HG03521 (cell line): Measurements from ENCODE around the gene TXNDC11.

Experiments
- ATAC-seq: cut with Tn5 transposase; IDR thresholded peaks from one replicate; pipeline ENCODE4 v1.9.1; 2021; ENCODE audit warnings: mild to moderate bottlenecking, moderate library complexity; ENCODE audit not compliant: unreplicated experiment

TXNDC11 gene

DNA sequence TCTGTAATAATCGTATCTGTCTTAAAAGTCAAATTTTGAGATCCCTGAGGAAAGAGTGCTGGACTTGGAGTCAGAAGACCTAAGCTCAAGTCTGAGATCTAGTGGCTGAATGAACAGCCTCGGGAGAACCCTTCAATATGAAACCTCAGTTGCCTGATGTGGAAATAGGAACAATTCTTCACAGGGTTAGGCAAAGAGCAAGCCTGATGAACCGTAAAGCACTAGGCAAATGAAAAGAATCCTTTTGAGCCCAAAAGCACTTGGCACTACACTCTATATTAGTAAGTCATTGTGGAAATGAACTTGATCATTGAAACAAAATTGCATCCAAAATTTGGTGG, 20.2 kb downstream of the TXNDC11 start:
- no peak for ATAC-seq

- ATAC-seq, result no peak
These were observed 20.7 kb downstream of the TXNDC11 start for GRCh38 chr16:11721781-11722467.

DNA sequence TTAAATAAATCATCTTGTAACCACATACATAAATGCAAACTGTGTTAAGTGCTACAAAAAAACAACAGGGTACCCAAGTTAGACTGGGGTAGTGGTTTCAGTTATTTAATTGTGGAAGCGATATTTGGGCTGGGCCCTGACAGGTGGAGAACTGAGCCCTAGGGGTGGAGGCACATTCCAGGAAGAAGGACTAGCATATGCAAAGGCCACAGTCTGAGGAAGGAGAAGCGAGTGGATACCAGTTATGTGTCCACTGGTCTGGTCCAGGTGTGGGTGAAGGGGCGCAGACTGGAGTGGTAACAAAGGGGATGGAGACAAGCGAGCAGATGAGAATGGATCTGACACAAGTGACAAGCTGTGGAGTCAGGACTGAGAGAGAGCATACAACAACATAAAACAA, 22.9 kb downstream of the TXNDC11 start:
- ATAC-seq, result no peak

DNA sequence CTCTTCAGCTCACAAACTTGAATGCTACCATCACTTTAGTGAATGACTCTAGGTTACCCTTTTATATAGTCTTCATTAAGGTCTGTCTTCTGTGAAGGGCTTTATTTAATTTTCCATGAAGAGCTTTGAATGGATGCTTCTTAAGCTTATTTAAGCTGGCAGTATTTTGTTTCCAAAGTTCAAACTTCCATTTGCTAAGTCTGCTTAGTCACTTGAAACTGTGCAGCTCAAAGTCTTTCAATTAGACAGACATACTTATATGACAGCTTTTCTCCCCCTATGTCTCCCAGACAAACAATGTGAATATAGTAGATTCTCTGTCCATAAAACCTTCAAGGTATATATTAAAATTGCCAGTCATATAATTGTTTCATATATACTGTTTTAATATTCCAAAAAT, 23.5 kb downstream of the TXNDC11 start:
- no peak for ATAC-seq

GRCh38 chr16:11717811-11718210, 24.8 kb downstream of the TXNDC11 start:
- no peak for ATAC-seq

- ATAC-seq, result no peak
These were observed 26.3 kb downstream of the TXNDC11 start for GRCh38 chr16:11716336-11716735.

DNA sequence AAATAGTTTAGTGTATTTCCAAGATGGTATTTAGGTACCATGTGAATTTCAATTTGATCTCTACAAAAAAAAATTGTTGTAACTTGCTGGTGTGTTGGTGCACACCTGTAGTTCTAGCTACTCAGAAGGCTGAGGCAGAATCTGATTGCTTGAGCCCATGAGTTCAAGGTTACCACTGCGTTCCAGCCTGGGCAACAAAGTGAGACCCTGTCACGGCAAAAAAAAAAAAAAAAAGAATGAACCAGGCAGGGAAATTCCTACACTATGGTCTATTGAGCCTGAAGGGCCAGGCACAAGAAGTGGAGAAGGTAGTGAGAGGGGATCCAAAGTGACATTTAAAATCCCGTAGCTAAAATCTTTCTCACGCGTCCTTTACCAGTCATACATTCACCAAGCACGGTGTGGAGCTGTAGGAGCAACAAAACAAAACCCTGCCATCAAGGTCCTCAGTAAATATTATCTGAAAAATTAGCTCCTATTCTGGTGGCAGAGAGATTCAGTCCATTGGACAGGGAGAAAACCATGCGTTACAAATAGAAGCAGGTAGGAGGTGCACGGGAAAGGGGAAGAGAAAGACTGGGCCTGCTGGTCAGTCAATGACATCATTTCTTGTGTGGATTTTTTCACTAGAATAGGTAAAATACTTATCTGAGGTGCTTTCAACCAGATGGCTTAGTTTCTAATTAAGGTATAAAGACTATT, 27.3 kb downstream of the TXNDC11 start:
- ATAC-seq, result no peak

GRCh38 chr16:11712122-11712521, 30.5 kb downstream of the TXNDC11 start:
- ATAC-seq, result no peak

GRCh38 chr16:11711662-11712061, 31.0 kb downstream of the TXNDC11 start:
- no peak for ATAC-seq

DNA sequence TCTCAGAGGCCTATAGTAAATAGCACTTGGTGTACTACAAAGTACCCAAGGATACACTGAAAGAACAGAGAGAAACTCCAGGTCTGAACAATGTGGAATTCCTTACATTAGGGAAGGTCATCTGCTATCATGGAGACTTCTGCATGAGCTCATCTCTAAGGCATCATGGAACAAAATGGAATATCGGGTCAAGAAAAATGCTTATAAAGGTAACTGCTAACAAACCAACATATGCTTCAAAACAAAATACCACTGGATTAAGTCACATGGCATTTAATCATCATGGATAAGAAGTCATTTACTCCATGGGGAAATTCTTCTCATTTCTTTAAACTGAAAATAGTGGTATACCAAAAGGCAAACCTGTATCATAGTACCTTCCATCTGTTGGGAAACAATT, 34.2 kb downstream of the TXNDC11 start:
- ATAC-seq, result no peak

GRCh38 chr16:11707679-11708197, 34.9 kb downstream of the TXNDC11 start:
- no peak for ATAC-seq

DNA sequence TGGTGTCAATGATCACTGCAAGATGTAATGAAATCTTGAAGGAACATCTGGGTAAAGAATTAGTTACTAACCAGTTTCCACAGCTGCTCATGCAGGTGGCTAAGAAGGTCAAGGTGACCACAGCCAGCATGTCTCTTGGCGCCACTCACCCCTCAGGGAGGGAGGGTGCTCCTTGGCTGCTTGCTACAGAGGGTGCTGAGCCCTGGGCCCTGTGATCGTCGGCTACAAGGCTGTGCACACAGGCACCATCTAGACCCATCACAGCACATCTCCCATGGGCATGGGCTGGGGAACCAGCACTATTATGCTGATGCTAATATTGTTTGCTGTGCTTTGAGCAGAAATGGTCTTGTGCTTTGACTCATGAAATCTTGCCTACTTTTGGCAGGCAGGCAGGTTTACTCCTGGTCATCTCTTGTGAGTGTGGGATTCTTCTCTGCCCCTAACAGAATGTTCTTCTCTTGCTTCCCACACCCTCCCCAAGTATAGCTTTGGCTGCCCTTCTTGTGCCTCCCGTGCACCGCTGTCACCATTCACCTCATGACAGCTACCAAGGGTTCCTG, 36.4 kb downstream of the TXNDC11 start:
- no peak for ATAC-seq

DNA sequence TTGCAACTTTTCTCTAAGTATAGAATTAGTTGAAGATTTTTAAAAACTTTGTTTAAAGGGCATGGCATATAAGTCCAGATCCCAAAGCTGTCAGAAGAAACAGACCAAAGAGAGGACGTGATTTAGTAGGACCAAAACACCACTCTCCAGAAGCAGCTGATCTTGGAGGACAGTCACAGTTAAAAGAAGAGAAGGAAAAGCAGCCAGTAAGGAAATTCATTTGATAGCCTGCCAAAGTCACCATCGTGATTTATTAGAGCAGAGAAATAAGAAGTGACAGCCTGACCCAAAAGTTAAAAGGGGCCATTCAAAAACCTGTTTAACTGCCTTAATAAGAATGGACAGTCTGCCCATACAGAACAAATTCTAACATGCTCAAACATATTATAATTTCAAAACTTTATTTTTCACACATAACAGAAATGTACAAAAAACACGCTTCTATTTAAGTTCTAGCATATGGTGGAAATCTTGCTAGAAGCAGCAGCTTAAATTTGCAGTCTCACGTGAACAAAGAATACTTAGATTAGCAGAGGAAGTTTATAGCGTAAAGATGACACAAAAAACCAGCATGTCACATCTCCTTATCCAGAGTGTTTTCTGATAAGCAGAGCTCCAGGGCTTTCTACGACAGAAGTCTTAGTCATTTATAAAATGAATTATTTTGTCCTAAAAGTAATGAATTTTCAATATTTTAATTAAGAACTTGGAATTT, 37.2 kb downstream of the TXNDC11 start:
- no peak for ATAC-seq

GRCh38 chr16:11700264-11701029, 42.2 kb downstream of the TXNDC11 start:
- no peak for ATAC-seq

DNA sequence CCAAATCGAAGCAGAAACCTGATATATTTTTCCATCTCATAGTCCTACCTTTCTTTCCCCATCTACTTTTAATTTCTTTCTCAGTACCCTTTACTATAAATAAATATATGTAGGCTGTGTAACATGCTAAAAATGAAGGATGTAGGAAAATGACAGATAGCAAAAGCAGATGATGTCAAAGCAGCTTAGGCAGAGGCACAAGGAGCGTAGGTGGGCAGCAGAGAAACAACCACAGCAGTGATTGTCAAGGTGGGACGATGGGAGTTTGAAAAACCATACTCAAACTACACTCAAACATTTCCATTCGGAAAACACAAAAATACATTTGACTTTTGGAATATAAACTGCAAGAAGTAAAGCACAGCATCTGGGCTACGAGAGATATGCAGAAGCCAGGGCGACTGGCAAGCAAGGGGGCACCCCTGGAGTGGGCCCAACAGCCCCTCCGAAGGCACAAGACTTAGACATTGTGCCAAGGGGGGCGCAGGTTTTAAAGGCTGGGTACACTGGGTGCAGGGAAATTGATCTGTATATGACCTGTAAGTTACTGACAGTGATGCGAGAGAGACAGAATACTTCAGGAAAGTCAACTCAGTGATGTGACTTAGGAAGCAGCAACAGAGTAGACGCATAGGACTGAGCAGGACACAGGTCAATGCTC, 43.3 kb downstream of the TXNDC11 start:
- no peak for ATAC-seq

GRCh38 chr16:11698271-11698689, 44.4 kb downstream of the TXNDC11 start:
- ATAC-seq, result no peak

GRCh38 chr16:11697319-11697718, 45.3 kb downstream of the TXNDC11 start:
- ATAC-seq, result no peak

DNA sequence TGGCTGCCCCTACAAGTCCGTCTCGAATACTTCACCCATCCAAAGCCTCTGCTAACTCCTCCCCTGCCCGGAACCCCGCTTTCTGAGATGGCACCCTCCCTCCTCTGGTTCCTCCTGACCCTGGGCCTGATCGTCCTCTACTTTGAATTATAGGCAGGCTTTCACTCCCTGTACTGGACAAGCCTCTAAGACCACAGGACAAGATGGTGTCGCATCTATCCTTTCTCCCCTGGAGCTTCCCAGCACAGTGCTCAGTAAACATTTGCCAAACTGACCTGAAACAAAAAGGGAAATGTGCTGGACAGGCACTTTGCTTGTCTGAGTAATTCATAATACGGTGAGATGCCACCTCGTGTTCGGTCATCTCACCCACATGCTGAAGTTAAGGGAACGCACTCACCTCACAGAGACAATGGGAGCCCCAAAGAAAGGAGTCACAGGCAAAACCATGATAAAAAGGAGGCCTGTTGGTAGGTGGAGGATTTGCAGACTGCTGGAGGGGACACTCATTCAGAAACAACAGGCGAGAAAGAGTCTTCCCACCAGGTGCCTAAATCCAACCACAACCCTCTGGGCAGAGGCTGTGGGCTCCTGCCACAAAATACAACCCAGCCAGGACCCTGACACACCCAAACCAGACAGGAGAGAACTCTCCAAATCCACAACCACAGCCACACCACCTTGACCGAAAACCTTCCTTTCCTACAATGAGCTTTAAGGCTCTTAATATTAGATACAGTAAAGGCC, 46.2 kb downstream of the TXNDC11 start:
- ATAC-seq, result no peak

DNA sequence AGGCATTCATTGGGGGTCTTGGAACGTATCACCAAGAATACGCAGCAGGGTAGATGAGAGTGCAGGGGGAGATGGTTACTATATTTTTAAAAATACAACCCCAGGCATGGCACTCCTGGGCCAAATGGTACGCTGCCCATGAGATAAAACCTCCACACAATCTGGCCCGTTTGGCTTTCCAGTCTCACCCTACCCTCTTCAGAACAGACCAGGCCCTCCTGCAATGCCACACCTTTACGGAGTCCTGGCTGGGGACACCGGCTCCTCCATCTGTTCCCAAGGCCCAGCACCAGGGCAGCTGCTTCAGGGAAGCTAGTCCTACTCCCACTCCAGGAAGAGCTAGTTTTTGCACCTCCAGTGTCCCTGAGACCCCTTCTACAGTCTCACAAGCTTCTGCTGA, 50.0 kb downstream of the TXNDC11 start:
- ATAC-seq, result no peak

- no peak for ATAC-seq
These were observed 50.5 kb downstream of the TXNDC11 start for GRCh38 chr16:11692171-11692570.
